ENCODE results near the gene GFI1B. TPM values are rescaled to one million over a fixed set of nuclear protein-coding genes. Genes with fewer than 3 reads are reported as not detected.
A peak's percentile ranks its signal among the peaks of the same experiment; 100 is the strongest.

GFI1B gene
- total RNA-seq, 1 experiment from 2014 or later: not detected

DNA sequence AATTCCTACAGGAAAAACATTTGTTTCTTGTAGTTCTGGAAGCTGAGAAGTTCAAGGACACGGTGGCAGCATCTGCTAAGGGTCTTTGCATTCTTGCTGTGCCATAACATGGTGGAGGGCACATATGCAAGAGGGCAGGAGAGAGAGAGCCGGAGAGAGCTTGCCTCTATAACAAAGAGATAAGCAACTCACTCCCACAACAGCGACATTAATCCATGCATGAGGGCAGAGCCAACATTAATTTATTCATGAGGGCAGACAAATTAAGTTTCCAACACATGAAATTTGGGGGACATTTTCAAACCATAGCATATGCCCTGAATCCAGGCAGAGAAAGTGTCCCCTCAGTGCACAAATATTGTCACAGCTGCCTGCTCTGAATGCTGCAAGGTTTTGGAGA is 47.9 kb downstream of the GFI1B start:
- POLR2A ChIA-PET (ENCODE audit: low non-redundant PET): no interaction called here
- DNase-seq (ENCODE audit: low spot score): no peak
- CTCF ChIA-PET: interaction anchor here (0.6 kb wide), 2 partner anchors 9 to 112 kb away, joined by 3 to 7 read pairs; no protein-coding TSS in a partner anchor
- Histone ChIP-seq H3K27ac (ENCODE audit: low read depth, low read length, poor library complexity, severe bottlenecking) (no peak overlapping the region), H3K9me3 (ENCODE audit: low read depth, low read length, poor library complexity, severe bottlenecking) (no peaks in the 10 kb centered on the region), H3K27me3 (replicated peaks; ENCODE audit: insufficient read depth, low read depth, low read length, poor library complexity) (no peaks in the 10 kb centered on the region), H3K4me1 (ENCODE audit: insufficient read depth, low read length, poor library complexity, severe bottlenecking) (no peaks in the 10 kb centered on the region), H3K4me3 (ENCODE audit: low read depth, low read length, poor library complexity, severe bottlenecking) (no peak overlapping the region), H3K36me3 (ENCODE audit: insufficient read depth, low read length, poor library complexity, severe bottlenecking) (no peaks in the 10 kb centered on the region)
- BruUV-seq (replicated peaks): no TSS peak
- TF ChIP-seq EZH2 (IDR thresholded peaks at IDR 0.05; ENCODE audit: borderline replicate concordance, low read depth, low read length, poor library complexity, severe bottlenecking) (no peak), CTCF (conservative IDR thresholded peaks at IDR 0.05; ENCODE audit: low read depth, low read length) (no peak)
- intact Hi-C loops (cut with micrococcal nuclease; ENCODE audit: unreplicated experiment): no loop called here

DNA sequence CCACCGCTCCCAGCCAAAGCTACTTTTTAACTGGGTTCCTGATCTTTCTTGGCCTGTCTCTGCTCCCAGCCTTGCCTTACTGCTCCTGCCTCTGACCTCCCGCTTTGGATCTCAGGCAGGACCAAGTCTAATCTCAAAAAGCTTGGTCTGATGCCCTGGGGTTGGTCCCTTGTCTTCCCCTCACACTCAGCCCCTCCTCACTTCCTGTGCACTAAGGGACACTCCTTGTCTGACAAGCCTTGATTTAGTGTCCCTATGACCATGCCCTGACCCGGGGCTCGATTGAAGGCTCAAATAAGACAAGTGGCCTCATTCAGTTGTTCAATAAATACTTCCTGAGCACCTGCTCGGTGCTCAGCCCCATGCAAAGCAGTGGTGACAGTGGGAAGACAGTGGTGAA is 48.6 kb downstream of the GFI1B start:
- ChIA-PET POLR2A (ENCODE audit: low non-redundant PET) (no interaction called here), CTCF (no interaction called here)
- Histone ChIP-seq H3K4me1 (ENCODE audit: insufficient read depth, low read length, poor library complexity, severe bottlenecking) (no peaks in the 10 kb centered on the region), H3K27ac (ENCODE audit: low read depth, low read length, poor library complexity, severe bottlenecking) (no peak overlapping the region), H3K27me3 (replicated peaks; ENCODE audit: insufficient read depth, low read depth, low read length, poor library complexity) (no peaks in the 10 kb centered on the region), H3K9me3 (ENCODE audit: low read depth, low read length, poor library complexity, severe bottlenecking) (no peaks in the 10 kb centered on the region), H3K36me3 (ENCODE audit: insufficient read depth, low read length, poor library complexity, severe bottlenecking) (no peaks in the 10 kb centered on the region), H3K4me3 (ENCODE audit: low read depth, low read length, poor library complexity, severe bottlenecking) (no peak overlapping the region)
- no TSS peak for BruUV-seq (replicated peaks)
- intact Hi-C loops (cut with micrococcal nuclease; ENCODE audit: unreplicated experiment): no loop called here
- TF ChIP-seq EZH2 (IDR thresholded peaks at IDR 0.05; ENCODE audit: borderline replicate concordance, low read depth, low read length, poor library complexity, severe bottlenecking) (no peak), CTCF (conservative IDR thresholded peaks at IDR 0.05; ENCODE audit: low read depth, low read length) (no peak)
- no peak for DNase-seq (ENCODE audit: low spot score)

DNA sequence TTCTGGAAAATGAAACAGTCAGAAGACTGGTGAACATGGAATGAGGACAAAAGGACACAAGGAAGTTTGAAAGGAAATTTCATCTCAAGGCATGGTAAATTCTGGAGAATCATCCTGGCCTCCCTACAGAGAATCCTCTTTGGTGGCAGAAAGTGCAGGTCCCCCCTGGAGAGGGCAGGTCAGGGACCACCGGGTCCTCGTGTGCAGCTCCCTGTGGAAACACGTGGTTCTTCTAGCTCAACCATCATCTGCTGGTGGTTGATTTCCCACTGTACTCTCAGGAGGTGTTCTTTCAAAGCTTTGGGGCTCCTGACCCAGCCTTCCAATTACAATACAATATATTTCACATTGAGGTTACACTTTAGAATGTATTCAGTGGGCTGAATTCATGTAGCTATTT is 49.7 kb downstream of the GFI1B start:
- Histone ChIP-seq H3K4me3 (ENCODE audit: low read depth, low read length, poor library complexity, severe bottlenecking) (no peak overlapping the region), H3K27ac (ENCODE audit: low read depth, low read length, poor library complexity, severe bottlenecking) (no peak overlapping the region), H3K9me3 (ENCODE audit: low read depth, low read length, poor library complexity, severe bottlenecking) (no peaks in the 10 kb centered on the region), H3K36me3 (ENCODE audit: insufficient read depth, low read length, poor library complexity, severe bottlenecking) (no peaks in the 10 kb centered on the region), H3K4me1 (ENCODE audit: insufficient read depth, low read length, poor library complexity, severe bottlenecking) (no peaks in the 10 kb centered on the region), H3K27me3 (replicated peaks; ENCODE audit: insufficient read depth, low read depth, low read length, poor library complexity) (no peaks in the 10 kb centered on the region)
- BruUV-seq (replicated peaks): TSS peak; percentile 30
- TF ChIP-seq EZH2 (IDR thresholded peaks at IDR 0.05; ENCODE audit: borderline replicate concordance, low read depth, low read length, poor library complexity, severe bottlenecking) (no peak), CTCF (conservative IDR thresholded peaks at IDR 0.05; ENCODE audit: low read depth, low read length) (no peak)
- intact Hi-C loops (cut with micrococcal nuclease; ENCODE audit: unreplicated experiment): no loop called here
- ChIA-PET CTCF (no interaction called here), POLR2A (ENCODE audit: low non-redundant PET) (no interaction called here)
- no peak for DNase-seq (ENCODE audit: low spot score)

Data from A673 (cell line).